ENCODE data around the gene CCDC178.
A peak's percentile ranks its signal among the peaks of the same experiment; 100 is the strongest.

Gene CCDC178

GRCh38 chr18:32930695-32931301, 509.7 kb downstream of the CCDC178 start:
- H3K4me3 ChIP-seq (replicated peaks; ENCODE audit: insufficient read depth, low read length), result no peak overlapping the region
- no peak for TF ChIP-seq REST (IDR thresholded peaks at IDR 0.05; ENCODE audit: insufficient replicate concordance, low read depth)
- TF ChIP-seq CTCF (IDR thresholded peaks at IDR 0.05; ENCODE audit: insufficient read depth, low read length), result peak; percentile 73
- H3K27ac ChIP-seq (replicated peaks), result no peak overlapping the region
- DNase-seq (ENCODE audit: low read depth in 1 of 2, low spot score in 1 of 2), result peak in 1 of 2 experiments; percentile 15
- H3K27me3 ChIP-seq (ENCODE audit: insufficient read depth, poor library complexity, severe bottlenecking), result peaks cover 2% of the 10 kb centered on the region

- Histone ChIP-seq H3K4me3 (replicated peaks; ENCODE audit: insufficient read depth, low read length) (no peak overlapping the region), H3K27me3 (ENCODE audit: insufficient read depth, poor library complexity, severe bottlenecking) (peaks cover 3% of the 10 kb centered on the region), H3K27ac (replicated peaks) (no peak overlapping the region)
- no peak for TF ChIP-seq POLR2AphosphoS5 (IDR thresholded peaks at IDR 0.05; ENCODE audit: low read depth)
- DNase-seq (ENCODE audit: low read depth in 1 of 2, low spot score in 1 of 2), result no peak
Observed at GRCh38 chr18:32929213-32929612, 511.3 kb downstream of the CCDC178 start.

GRCh38 chr18:32922951-32923430, 517.5 kb downstream of the CCDC178 start:
- no peak overlapping the region for H3K27ac ChIP-seq (replicated peaks)
- peaks cover 3% of the 10 kb centered on the region for H3K27me3 ChIP-seq (ENCODE audit: insufficient read depth, poor library complexity, severe bottlenecking)
- TF ChIP-seq POLR2AphosphoS5 (IDR thresholded peaks at IDR 0.05; ENCODE audit: low read depth) (no peak), GABPA (IDR thresholded peaks at IDR 0.05; ENCODE audit: low read depth) (no peak), CTCF (IDR thresholded peaks at IDR 0.05; ENCODE audit: insufficient read depth, low read length) (no peak), REST (IDR thresholded peaks at IDR 0.05; ENCODE audit: insufficient replicate concordance, low read depth) (no peak), SPI1 (IDR thresholded peaks at IDR 0.05; ENCODE audit: borderline replicate concordance, low read depth) (no peak)

GRCh38 chr18:32920796-32921787, 519.4 kb downstream of the CCDC178 start:
- Histone ChIP-seq H3K27ac (replicated peaks) (no peak overlapping the region), H3K27me3 (ENCODE audit: insufficient read depth, poor library complexity, severe bottlenecking) (peaks cover 3% of the 10 kb centered on the region), H3K4me3 (replicated peaks; ENCODE audit: insufficient read depth, low read length) (no peak overlapping the region)

More at GRCh38 chr18:32922951-32923430, 517.5 kb downstream of the CCDC178 start:
- no peak overlapping the region for H3K4me3 ChIP-seq (replicated peaks; ENCODE audit: insufficient read depth, low read length)
- DNase-seq (ENCODE audit: low read depth in 1 of 2, low spot score in 1 of 2), result no peak

More at GRCh38 chr18:32920796-32921787, 519.4 kb downstream of the CCDC178 start:
- DNase-seq (ENCODE audit: low read depth in 1 of 2, low spot score in 1 of 2), result peak; percentile 36 to 78
- TF ChIP-seq GABPA (IDR thresholded peaks at IDR 0.05; ENCODE audit: low read depth) (no peak), REST (IDR thresholded peaks at IDR 0.05; ENCODE audit: insufficient replicate concordance, low read depth) (no peak), SPI1 (IDR thresholded peaks at IDR 0.05; ENCODE audit: borderline replicate concordance, low read depth) (no peak), POLR2AphosphoS5 (IDR thresholded peaks at IDR 0.05; ENCODE audit: low read depth) (no peak), CTCF (IDR thresholded peaks at IDR 0.05; ENCODE audit: insufficient read depth, low read length) (no peak)

Data from HL-60 (cell line).